ENCODE results near the gene FGF19. TPM values are rescaled to one million over a fixed set of nuclear protein-coding genes. Genes with fewer than 3 reads are reported as not detected.

FGF19 gene
- total and polyA plus RNA-seq, 2 donors from 2014 or later, result not detected

- DNase-seq, result peak in 2 of 5 donors; percentile 50 to 65
Observed at GRCh38 chr11:69648679-69649575, 54.9 kb downstream of the FGF19 start.

More at GRCh38 chr11:69648679-69649575, 54.9 kb downstream of the FGF19 start:
- H3K4me3 ChIP-seq (ENCODE audit: low read length in 3 of 3), result no peak overlapping the region
- TF ChIP-seq CTCF (IDR thresholded peaks at IDR 0.05; ENCODE audit: borderline replicate concordance, extremely low read depth, insufficient read depth), result no peak
- H3K9ac ChIP-seq (ENCODE audit: low read length in 3 of 3), result no peak overlapping the region
- H3K27ac ChIP-seq (ENCODE audit: low read depth in 2 of 2, low read length in 2 of 2), result no peak overlapping the region
- H3K4me1 ChIP-seq (ENCODE audit: control insufficient read depth in 2 of 3, insufficient read depth in 2 of 3, low read depth in 1 of 3, low read length in 3 of 3), result peaks cover 0 to 10% (median 6%) of the 10 kb centered on the region in 3 donors
- no peaks in the 10 kb centered on the region for H3K9me3 ChIP-seq (ENCODE audit: control insufficient read depth in 2 of 3, insufficient read depth in 1 of 3, low read length in 3 of 3)
- no peak for FAIRE-seq
- intact Hi-C loops (cut with DNase I), result loop anchor here (5.0 kb wide), 1 partner anchor 547 kb away; no protein-coding TSS in a partner anchor
- H3K27me3 ChIP-seq (ENCODE audit: control insufficient read depth, insufficient read depth, low read length), result no peaks in the 10 kb centered on the region
- H3K36me3 ChIP-seq (ENCODE audit: control insufficient read depth in 2 of 3, insufficient read depth in 3 of 3, low read length in 3 of 3), result peaks cover 0 to 50% (median 12%) of the 10 kb centered on the region in 3 donors

Other genes with a start within 250 kb of the FGF19 start
- gene LINC01488, start 222.4 kb downstream of the FGF19 start, total RNA-seq, result not detected
- not detected for gene LINC01488, start 222.4 kb downstream of the FGF19 start, polyA plus RNA-seq (ENCODE audit: insufficient read depth, low read depth, low replicate concordance)
- 142 TPM for gene CCND1, start 62.9 kb downstream of the FGF19 start, total RNA-seq
- 37.6 TPM for gene CCND1, start 62.9 kb downstream of the FGF19 start, polyA plus RNA-seq (ENCODE audit: insufficient read depth, low read depth, low replicate concordance)
- gene LTO1, start 28.7 kb downstream of the FGF19 start, total RNA-seq, result 21.9 TPM
- gene LTO1, start 28.7 kb downstream of the FGF19 start, polyA plus RNA-seq (ENCODE audit: insufficient read depth, low read depth, low replicate concordance), result 14.6 TPM
- not detected for gene FGF4, start 71.3 kb upstream of the FGF19 start, total RNA-seq
- not detected for gene FGF4, start 71.3 kb upstream of the FGF19 start, polyA plus RNA-seq (ENCODE audit: insufficient read depth, low read depth, low replicate concordance)
- gene FGF3, start 115.4 kb upstream of the FGF19 start, total RNA-seq, result not detected
- gene FGF3, start 115.4 kb upstream of the FGF19 start, polyA plus RNA-seq (ENCODE audit: insufficient read depth, low read depth, low replicate concordance), result not detected

Measured in kidney (tissue), 14 donors.